Glomerular endothelial cell (primary cell): ENCODE measurements around the gene L3HYPDH. TPM values are rescaled to one million over a fixed set of nuclear protein-coding genes. Genes with fewer than 3 reads are reported as not detected.
"Not testable (repeated sequence)": the region's sequence is repeated elsewhere in the genome, so short reads cannot be mapped to it uniquely, and the experiment has no call there.

ENCODE experiments used
- DNase-seq: peaks from one replicate; pipeline ENCODE4 v3.0.0-alpha.2; 2011; ENCODE audit warnings: low read depth, low spot score; ENCODE audit errors: extremely low read depth
- total RNA-seq: library from RNA; depleted of rRNA; stranded (reverse); fragments of >200 nt; gene quantifications from 2 replicates; pipeline ENCODE4 v1.2.3, GENCODE V29; 2015

The L3HYPDH gene
- total RNA-seq, 1 donor from 2014 or later = 35.8 TPM

DNA sequence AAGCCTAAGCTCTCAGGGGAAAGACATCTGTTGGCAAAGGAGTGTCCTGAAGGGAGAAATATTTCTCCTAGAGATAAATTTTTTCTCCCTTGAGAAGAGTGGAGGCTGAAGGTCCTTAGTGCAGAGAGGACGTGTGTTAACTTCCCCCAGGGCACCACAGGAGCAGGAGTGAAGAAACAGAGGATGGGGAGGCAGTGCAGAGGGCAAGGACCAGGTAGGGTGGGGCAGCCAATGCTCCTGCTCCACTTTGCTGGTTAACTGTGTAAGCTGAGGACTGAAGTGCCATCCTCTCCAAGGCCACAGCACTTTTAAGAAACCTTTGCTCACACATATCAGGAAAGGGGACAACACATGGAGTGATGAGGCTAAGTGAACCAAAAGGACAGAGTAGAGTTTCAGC lies 4.0 kb downstream of the L3HYPDH start:
- DNase-seq = no peak

DNA sequence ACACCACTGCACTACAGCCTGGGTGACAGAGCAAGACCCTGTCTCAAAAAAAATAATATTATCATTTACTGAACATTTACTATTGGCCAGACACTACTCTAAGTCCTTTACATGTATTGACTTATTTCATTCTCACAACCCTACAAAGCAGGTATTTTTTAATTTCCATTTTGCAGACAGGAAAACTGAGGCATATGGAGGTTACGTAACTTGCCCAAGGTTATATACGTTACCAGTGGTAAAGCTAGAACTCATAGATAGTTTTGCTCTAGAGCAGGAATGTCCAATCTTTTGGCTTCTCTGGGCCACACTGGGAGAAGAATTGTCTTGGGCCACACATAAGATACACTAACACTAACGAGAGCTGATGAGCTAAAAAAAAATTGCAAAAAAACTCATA lies 5.7 kb downstream of the L3HYPDH start:
- DNase-seq = no peak

DNA sequence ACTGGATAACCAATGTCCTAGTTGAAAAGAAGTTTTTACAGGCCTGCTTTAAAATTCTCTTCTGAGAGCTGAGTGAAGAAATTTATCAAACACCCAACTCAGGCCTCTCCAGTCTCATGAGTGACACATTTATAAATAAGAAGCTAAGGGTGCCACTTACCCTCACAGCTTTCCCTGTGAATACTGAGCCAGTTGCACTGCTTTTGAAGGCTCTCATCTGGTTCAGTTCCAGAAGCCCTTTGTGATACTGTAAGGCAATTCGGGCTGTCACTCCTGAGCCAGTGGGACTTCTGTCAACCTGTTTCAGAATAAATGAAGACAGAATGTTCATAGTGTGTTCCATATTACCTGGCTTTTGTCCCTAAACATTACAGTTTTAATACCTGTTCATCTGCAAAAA lies 8.5 kb downstream of the L3HYPDH start:
- no peak for DNase-seq

DNA sequence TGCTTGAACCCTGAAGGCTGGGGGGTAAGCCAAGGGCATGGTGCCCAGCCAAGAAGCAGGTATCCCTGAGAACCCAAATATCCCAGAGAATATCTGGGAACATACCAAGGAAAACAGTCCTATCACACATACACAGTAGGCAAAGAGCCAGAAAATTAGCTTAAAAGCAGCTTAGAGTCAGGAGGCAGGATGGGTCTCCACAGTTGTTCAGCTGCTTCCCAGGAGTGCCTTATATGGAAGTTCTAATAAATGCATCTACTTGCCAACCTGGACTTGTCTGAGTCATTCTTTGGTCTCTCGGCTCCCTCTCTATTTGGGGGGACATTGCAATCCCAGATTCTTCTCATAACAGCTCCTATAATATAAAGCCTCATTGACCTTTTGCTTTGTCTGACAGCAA lies 10.0 kb downstream of the L3HYPDH start:
- DNase-seq = no peak

DNA sequence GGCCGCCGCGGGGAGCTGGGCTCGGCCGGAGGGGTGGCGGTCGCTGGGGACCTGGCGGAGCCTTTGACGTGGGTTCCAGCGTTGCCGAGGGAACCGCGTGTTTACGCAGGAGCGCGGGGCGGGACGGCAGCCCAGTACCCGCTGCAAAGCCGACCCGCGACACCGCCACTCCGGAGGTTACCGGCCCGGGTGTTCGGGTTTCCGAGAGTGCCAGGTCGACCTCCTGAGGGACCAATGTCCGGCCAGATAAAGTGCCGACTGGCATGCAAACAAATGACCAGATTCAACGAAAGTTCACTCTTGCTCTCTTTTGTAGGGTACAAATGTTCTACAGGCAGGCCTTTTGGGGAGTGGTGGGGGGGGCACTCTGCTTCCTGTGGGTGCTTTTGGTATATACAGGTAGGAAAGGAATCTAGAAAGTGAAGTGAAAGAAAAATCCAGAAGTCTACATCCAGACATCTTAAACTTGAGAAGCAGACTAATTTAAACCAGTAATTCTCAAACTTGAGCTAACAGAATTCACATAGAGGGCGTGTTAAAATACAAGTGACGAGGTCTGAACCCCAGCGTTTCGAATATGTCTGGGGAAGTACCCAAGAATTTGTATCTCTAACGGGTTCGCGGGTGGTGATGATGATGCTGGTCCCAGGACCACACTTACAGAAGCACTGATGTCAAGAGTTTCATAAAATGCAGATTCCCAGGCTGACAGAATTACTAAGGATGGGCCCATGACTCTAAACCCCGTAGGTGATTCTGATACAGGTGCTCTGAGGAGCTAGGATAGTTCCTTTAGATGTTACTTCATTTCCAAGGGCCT lies 18.7 kb downstream of the L3HYPDH start, which contains the start of gene GPR135:
GPR135 (minus strand) TSS at position 65 of the 820 bp plus-strand sequence. CDS start 154 bp downstream, outside the sequence.
- no peak for DNase-seq

DNA sequence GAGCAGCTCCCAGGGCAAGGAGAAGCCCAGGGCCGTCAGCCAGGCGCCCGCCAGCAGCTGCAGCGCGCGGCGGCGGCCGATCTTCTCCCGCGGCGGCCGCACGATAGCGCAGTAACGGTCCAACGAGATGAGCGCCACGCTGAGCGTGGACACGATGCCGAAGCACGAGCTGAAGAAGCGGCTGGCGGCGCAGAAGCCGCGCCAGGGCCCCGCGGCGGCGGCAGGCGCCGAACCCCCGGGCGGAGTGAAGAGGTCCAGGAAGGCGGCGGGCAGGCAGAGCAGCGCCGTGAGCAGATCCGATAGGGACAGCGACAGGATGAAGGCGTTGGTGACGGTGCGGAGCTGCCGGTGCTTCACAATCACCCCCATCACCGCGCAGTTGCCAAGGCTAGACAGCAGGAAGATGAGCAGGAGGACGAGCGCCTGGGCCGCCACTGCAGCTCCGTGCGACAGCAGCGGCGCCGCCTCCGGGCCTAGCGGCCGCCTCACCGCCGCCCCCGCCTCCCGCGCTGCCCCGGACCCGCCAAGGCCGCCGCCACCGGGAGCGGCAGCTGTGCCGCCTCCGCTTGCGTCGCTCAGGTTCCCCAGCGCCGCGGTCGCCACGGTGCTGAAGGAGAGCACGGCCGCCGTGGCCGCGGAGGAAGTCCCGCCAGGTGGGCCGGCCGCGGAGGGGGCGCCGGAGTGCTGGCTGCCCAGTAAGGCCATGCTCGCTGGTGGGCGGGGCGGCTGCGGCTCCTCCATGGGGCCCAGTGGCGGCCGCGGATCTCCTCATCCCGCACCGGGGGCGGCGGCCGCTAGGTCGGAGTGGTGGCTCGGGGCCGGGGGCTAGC lies 19.5 kb downstream of the L3HYPDH start:
- no peak for DNase-seq

DNA sequence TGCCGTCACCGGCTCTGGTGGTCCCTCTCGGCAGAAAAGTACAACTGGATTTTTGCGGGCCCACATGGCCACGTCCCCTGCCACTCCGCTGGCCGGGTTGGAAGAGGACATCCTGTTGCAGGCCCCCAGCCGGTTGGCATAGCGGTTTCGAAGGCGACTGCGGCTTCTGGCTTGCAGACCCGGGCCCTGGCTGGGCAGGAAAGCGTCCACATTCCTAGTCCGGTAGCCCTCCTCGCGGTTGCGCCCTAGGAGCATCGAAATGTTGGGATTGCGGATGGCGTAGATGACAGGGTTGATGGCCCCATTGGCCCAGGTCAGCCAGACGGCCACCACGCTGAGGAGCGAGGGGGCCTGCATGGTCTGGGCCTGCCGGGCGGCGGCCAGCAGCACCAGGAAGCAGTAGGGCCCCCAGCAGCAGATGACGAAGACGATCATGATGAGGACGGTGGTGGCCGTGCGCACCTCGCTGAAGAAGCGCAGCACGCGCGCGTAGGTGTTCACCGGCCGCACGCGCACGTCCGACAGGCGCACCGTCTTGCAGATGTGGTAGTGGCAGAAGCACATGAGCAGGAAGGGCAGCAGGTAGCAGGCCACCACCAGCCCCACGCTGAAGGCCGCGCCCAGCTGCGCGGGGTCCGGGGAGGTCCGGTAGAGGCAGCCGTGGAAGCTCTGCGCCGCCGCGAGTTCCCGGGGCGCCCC lies 20.3 kb downstream of the L3HYPDH start:
- no peak for DNase-seq

DNA sequence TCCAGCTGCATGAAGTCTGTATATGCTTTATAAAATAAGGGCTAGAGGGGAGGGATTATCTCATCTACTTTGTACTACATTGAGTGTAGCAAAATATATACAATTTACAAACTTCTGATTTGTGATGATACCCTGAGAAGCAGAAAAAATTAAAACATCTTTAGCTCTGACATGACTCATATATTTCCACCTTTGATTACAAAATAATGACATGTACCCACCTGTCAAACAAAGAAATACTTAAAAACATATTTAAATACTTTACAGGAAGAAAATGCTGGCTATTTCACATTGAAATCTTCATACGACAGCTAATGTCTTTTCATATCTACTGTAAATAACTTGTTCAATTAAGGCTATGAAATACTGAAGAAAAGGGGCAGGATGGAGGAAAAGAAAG lies 22.3 kb downstream of the L3HYPDH start:
- no peak for DNase-seq

DNA sequence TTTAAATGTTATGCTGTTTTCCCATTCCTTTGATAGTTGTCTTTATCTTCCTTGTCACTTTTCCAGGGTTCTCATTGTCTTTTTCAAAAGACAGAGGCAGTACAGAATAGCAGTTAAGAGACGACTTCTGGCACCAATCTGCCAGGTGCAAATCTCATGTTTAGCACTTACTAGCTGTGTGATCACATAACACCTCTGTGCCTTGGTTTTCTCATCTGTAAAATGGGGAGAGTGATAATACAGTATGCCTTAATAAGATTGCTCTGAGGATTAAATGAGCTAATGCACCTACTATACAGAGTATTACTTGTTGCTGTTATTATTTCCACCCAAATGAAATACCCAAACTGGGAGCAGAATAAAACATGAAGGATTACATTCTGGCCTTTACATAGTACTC lies 23.8 kb downstream of the L3HYPDH start:
- no peak for DNase-seq

DNA sequence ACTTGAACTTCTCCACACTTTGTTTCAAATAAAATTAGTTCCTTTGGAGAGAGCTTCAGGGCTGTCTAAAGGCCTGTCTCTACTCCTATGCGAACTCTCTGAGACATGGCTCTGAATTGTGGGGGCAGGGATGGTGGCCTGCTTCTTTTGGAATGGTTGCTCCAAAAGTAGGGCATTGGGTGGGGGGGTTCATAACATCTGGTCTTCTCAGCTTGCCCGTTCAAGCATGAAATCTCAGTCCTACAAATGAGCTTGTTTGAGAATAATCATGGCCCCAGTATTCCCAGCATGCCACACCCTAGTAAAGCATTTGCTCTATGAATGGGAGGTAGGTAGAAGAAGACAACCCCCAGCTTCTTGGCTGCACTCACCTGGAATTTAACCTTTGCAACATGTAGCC lies 25.7 kb downstream of the L3HYPDH start:
- no peak for DNase-seq

DNA sequence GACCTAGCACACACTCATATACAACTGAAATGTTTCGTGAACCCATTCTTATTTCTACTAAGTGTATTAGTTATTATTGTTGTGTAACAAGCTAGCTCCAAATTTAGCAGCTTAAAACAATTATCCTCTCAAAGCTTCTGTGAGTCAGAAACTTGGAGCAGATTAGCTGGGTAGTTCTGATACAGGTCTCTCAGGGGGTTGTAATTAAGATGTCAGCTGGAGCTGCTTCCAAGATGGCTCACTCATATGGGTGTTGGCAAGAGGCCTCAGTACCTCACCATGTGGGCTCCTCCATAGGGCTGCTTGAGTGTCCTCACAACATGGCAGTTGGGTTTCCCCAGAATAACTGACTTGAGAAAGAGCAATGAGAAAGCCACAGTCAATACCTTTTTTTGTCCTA lies 28.8 kb downstream of the L3HYPDH start:
- DNase-seq = no peak

DNA sequence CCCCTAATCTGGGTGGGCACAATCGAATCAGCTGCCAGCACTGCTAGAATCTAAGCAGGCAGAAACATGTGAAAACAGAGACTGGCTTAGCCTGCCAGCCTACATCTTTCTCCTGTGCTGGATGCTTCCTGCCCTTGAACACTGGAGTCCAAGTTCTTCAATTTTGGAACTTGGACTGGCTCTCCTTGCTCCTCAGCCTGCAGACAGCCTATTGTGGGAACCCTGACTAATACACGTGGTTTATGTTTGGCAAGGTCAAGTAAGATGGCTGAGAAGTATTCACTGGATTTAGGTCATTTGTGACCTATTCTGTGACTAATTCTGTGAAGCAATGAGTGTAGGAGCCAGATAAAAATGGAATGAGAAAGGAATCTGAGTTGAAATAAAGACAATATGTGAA lies 30.1 kb downstream of the L3HYPDH start:
- DNase-seq = no peak

DNA sequence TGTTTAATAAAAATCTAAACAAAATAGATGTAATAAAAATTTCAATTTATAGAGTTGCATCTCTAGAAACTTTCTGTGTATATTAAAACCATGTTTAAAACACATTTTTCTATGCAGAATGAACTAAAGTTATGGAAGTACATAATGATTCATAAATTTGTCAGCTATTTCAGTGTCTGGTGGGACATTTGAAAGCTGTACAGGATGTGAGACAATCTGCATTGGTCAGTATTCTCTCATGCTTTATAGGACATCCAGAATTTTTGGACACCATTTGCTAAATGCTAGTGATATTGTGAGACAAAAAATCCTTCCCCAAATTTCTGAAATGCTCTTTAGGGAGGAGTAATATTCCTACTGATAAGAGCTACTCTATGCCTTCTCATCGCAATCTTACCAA lies 32.4 kb downstream of the L3HYPDH start:
- DNase-seq = no peak

DNA sequence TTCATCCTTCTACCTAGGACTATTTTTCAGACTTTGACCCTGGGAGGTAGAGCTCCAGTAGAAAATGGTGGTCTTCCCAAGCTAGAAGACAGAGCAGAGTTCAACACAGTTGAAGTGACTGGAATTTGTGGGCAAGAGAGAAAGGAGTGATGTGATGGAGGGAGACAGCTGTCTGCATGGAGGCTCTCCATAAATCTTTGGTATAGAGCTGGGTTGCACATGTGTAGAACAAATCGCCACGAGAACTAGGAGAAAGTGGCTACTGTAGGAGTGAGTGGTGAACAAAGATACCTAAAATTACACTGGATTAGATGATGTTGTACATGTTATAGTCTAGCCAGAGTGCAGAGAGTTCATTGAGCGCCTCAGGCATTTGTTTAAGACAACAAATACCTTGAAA lies 33.5 kb downstream of the L3HYPDH start:
- DNase-seq = no peak

DNA sequence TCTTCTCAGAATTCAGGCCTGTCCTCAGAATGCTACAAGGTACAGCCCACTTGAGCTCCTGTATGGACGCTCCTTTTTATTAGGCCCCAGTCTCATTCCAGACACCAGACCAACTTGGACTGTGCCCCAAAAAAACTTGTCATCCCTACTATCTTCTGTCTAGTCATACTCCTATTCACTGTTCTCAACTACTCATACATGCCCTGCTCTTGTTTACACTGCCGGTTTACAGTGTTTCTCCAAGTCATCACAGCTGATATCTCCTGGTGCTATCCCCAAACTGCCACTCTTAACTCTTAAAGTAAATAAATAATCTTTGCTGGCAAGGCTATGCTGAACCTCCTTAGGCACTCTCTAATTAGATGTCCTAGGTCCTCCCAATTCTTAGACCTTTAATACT lies 35.5 kb downstream of the L3HYPDH start:
- DNase-seq = not testable (repeated sequence)

DNA sequence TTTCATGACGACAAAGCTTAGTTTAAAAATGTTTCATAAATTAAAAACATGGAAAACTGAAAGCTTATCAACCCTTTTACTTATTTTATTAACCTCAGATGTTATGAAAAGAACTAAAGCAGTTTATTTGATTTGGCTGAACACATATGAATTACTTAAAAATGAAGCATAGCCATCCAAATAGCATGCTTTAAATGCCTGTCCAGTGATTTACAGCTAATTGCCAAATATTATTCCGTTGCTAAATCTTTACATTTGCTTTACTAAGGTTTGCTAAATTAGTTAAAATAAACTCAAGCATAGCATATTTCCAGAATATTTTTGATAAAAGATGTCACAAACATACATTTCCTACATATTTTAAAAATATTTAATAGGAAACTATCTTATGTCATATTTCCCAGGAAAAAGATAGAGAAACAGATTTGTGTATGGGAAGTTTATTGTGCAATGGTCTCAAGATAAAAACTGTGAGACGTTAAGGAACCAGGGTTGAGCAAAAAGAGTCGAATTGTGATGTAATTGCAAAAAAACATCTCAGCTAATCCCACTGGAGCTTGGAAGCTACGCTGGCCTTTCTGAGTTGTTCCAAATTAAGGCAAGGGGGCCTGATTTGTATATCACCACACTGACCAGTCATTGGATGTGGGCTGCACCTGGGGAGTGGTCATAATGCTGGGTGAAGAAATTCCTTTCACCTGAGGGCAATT lies 44.8 kb downstream of the L3HYPDH start:
- no peak for DNase-seq

DNA sequence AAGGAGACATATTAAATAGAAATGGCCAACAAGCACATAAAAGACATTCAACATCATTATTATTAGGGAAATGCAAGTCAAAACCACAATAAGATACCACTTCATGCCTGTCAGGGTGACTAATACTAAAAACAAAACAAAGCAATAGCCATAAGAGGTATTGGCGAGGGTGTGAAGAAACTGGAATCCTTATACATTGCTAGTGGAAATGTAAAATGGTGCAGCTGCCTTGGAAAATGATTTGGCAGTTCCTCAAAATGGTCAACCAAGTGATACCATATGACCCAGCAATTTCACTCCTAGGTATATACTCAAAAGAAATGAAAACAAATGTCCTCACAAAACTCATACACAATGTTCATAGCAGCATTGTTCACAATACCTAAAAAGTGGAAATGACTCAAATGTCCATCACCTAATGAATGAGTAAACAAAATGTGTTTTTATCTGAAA lies 46.0 kb downstream of the L3HYPDH start:
- no peak for DNase-seq

DNA sequence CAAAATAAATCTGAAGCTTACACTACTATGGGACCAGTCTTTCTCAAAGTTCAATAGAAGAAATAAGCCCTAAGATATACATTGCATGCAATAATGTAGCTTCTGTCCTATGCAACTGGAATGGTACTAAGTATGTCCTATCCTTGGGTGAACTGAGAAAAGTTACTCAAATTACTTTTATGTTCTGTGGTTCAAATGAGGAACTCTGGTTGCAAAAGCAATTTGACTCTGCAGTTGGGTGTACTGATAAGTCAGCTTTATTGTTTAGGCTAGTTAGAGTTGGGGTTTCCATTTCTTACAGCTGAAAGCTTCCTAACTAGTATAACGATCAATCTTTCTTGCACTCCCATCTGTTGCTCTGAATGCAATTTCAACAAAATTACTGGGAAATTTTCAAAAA lies 48.2 kb downstream of the L3HYPDH start:
- DNase-seq = no peak

DNA sequence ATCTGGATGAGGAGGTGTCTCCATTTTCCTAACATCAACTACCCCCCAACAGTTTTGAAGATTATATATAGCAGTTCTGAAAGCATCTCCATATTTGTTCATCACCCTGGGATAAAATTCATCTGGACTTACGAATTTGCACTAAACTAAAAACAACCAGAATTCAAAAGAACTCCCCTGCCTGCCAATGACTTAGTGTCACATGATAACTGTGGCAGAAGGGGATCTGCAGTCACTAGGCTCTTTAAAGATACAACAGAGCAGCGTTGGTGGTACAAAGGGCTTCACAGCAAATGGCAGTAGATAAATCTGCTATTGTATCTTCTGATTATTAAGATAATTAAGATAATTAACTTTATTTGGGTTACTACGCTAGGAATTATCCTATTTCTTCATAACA lies 49.1 kb downstream of the L3HYPDH start:
- no peak for DNase-seq

DNA sequence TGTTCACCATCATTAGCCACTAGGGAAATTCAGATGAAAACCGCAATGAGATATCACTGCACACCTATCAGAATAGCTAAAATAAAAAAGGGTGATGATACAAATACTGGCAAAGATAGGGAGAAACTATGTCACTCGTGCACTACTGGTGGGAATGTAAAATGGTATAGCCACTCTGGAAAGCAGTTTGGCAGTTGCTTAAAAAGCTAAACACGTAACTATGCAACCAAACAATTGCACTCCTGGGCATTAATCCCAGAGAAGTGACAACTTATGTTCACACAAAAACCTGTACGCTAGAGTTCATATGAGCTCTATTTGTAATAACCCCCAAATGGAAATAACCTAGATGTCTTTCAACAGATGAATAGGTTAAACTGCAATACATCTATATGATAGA lies 54.4 kb downstream of the L3HYPDH start:
- DNase-seq = no peak

DNA sequence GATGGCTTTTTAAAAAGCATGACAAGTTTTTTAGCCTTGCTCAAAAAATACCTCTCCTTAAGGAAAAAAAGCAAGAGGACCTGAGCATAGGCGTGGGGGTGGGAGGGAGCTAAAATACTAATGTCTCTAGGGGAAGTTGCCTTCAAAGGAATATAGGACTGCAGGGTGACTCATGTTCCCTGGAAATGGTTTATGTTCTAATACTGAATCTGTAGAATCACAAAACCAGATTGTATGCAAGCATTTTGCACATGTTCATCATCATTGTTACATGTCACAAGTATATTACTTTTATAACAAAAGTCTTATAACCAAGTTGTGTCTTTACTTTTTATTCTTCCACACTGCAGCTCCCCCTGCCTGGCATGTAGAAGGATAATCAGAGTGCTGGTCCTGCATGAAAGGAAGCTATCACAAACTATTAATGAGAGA lies 55.6 kb downstream of the L3HYPDH start:
- DNase-seq = no peak
